ENCODE results near the gene NOXO1. TPM values are rescaled to one million over a fixed set of nuclear protein-coding genes. Genes with fewer than 3 reads are reported as not detected.

NOXO1 gene
- total and polyA plus RNA-seq, 10 of the 15 experiments (the other 5 are each of a cell fraction or from before 2014, with no cell fraction given), result 0.09 to 0.76 (median 0.26) TPM; not detected in 4

- WGBS (ENCODE audit: insufficient coverage, insufficient replicate concordance, low lambda C conversion rate, missing lambda C conversion rate), result 78% methylated on average over 12 of the region's 12 CpGs
- DNase-seq (ENCODE audit: low read depth, low spot score) (no peak), ATAC-seq (no peak), FAIRE-seq (no peak)
- in situ Hi-C loops (cut with MboI) (loop anchor here (5.0 kb wide), 1 partner anchor 118 kb away; no protein-coding TSS in a partner anchor), intact Hi-C loops (cut with micrococcal nuclease; ENCODE audit: unreplicated experiment) (no loop called here)
- ChIA-PET CTCF (interaction anchor here (1.0 to 4.4 kb wide), 4 partner anchors 112 to 129 kb away, joined by 3 to 79 read pairs (median 6); partner anchors contain the start of gene PKD1), POLR2A (interaction anchor here (0.9 to 1.5 kb wide), 2 partner anchors 117 to 131 kb away, joined by 3 to 4 read pairs; partner anchors contain the start of gene TRAF7), RAD21 (ENCODE audit: unreplicated experiment) (interaction anchor here (1.0 to 1.9 kb wide), 2 partner anchors 23 to 117 kb away, joined by 3 to 5 read pairs; partner anchors contain the start of genes NTHL1 and TSC2), SMC1A (ENCODE audit: uncharacterized antibody, unreplicated experiment) (interaction anchor here (0.9 to 1.2 kb wide), 2 partner anchors 116 to 125 kb away, joined by 3 to 5 read pairs; no protein-coding TSS in a partner anchor)
- no peak overlapping the region for H3K4me3 ChIP-seq
- H3K27ac ChIP-seq (ENCODE audit: control insufficient read depth, insufficient read depth), result no peak overlapping the region
- H3K27me3 ChIP-seq (replicated peaks in 1 of 2; ENCODE audit: control insufficient read depth in 2 of 2, insufficient read depth in 2 of 2, low read length in 1 of 2), result peaks cover 17% of the 10 kb centered on the region in 2 experiments
- H4K20me1 ChIP-seq (ENCODE audit: control insufficient read depth, insufficient read depth), result peaks cover 5% of the 10 kb centered on the region; the same call in 1 of the 2 replicates
- no peaks in the 10 kb centered on the region for H3K79me2 ChIP-seq (ENCODE audit: control insufficient read depth, insufficient read depth, low read length)
- peaks cover 7% of the 10 kb centered on the region for H3K4me1 ChIP-seq (ENCODE audit: control insufficient read depth, insufficient read depth, low read length)
- H3K9me3 ChIP-seq (replicated peaks; ENCODE audit: control insufficient read depth, insufficient read depth, low read length), result no peaks in the 10 kb centered on the region
- no peak overlapping the region for H3K4me2 ChIP-seq (ENCODE audit: control insufficient read depth, insufficient read depth)
- no peak overlapping the region for H2AFZ ChIP-seq (ENCODE audit: control insufficient read depth, low read depth, low read length)
- BruUV-seq (replicated peaks), result no TSS peak
- no peaks in the 10 kb centered on the region for H3K36me3 ChIP-seq (ENCODE audit: control insufficient read depth in 2 of 2, insufficient read depth in 2 of 2, low read length in 1 of 2)
- no peak overlapping the region for H3K9ac ChIP-seq (ENCODE audit: control insufficient read depth, insufficient read depth, low read length)
- no peak for TF ChIP-seq E4F1 (IDR thresholded peaks at IDR 0.05; ENCODE audit: borderline replicate concordance, partially characterized antibody)
- no peak for TF ChIP-seq GATAD2B (conservative IDR thresholded peaks at IDR 0.05; ENCODE audit: low read depth)
- no peak for TF ChIP-seq DPF2 (IDR thresholded peaks at IDR 0.05)
- TF ChIP-seq PAX5 (IDR thresholded peaks at IDR 0.05; ENCODE audit: borderline replicate concordance, low read depth, low read length), result no peak
- no peak for TF ChIP-seq TCF12 (IDR thresholded peaks at IDR 0.05; ENCODE audit: low read depth, low read length)
- no peak for TF ChIP-seq SIX5 (IDR thresholded peaks at IDR 0.05; ENCODE audit: low read depth, low read length, severe bottlenecking)
- TF ChIP-seq POLR2AphosphoS2 (IDR thresholded peaks at IDR 0.05; ENCODE audit: low read depth, low read length), result no peak
- TF ChIP-seq SREBF1 (IDR thresholded peaks at IDR 0.05; ENCODE audit: low read length), result no peak
- TF ChIP-seq MEF2B (IDR thresholded peaks at IDR 0.05; ENCODE audit: partially characterized antibody, poor library complexity, severe bottlenecking), result no peak
- no peak for TF ChIP-seq RBBP5 (conservative IDR thresholded peaks at IDR 0.05)
- no peak for TF ChIP-seq ESRRA (IDR thresholded peaks at IDR 0.05; ENCODE audit: low read length)
- TF ChIP-seq ZNF384 (IDR thresholded peaks at IDR 0.05; ENCODE audit: borderline replicate concordance, low read depth, low read length), result no peak
- no peak for TF ChIP-seq RELA (IDR thresholded peaks at IDR 0.05; ENCODE audit: borderline replicate concordance, partially characterized antibody)
- TF ChIP-seq STAT1 (conservative IDR thresholded peaks at IDR 0.05), result no peak
- no peak for TF ChIP-seq ZNF592 (IDR thresholded peaks at IDR 0.05)
- TF ChIP-seq BCL3 (IDR thresholded peaks at IDR 0.05; ENCODE audit: borderline replicate concordance, insufficient read depth, low read depth, low read length, poor library complexity, severe bottlenecking), result no peak
- no peak for TF ChIP-seq SMAD1 (IDR thresholded peaks at IDR 0.05; ENCODE audit: low read depth, partially characterized antibody)
- TF ChIP-seq SREBF2 (IDR thresholded peaks at IDR 0.05; ENCODE audit: low read length), result no peak
Measured at GRCh38 chr16:2024032-2024420, 42.8 kb upstream of the NOXO1 start.

Measured in GM12878 (cell line).